GM23338 (cell line): ENCODE measurements around the gene ATG7.

Experiments used
- CREB1 ChIP-seq: fragments of 250-450 bp; sonication (Bioruptor Pico); IDR thresholded peaks from 2 replicates; pipeline ENCODE4 v1.5.0; 2020; ENCODE audit warnings: low read depth, mild to moderate bottlenecking, moderate library complexity
- EZH2 ChIP-seq: fragments of 200-600 bp; sonication (generic); IDR thresholded peaks from one replicate; pipeline ENCODE4 v1.8.0; 2017; ENCODE audit warnings: antibody characterized with exemption, mild to moderate bottlenecking, low read depth; ENCODE audit not compliant: unreplicated experiment
- JUNB ChIP-seq: IDR thresholded peaks from one replicate; pipeline ENCODE4 v1.6.1; 2016; ENCODE audit warnings: antibody characterized with exemption; ENCODE audit not compliant: unreplicated experiment
- TF ChIP-seq, protein P1 (sequence below), 2 experiments: fragments of 200-600 bp in 1 of 2; sonication (generic) in 1 of 2; conservative IDR thresholded peaks; 2 replicates each; pipeline versions ENCODE4 v1.5.1 to v1.6.1; 2016 to 2017; ENCODE audit warnings: antibody characterized with exemption in 2 of 2, low read depth in 2 of 2, mild to moderate bottlenecking in 2 of 2, moderate library complexity in 1 of 2
- TF ChIP-seq, protein P2 (sequence below): IDR thresholded peaks from one replicate; pipeline ENCODE4 v1.6.1; 2018; ENCODE audit warnings: antibody characterized with exemption; ENCODE audit not compliant: unreplicated experiment

DNA sequence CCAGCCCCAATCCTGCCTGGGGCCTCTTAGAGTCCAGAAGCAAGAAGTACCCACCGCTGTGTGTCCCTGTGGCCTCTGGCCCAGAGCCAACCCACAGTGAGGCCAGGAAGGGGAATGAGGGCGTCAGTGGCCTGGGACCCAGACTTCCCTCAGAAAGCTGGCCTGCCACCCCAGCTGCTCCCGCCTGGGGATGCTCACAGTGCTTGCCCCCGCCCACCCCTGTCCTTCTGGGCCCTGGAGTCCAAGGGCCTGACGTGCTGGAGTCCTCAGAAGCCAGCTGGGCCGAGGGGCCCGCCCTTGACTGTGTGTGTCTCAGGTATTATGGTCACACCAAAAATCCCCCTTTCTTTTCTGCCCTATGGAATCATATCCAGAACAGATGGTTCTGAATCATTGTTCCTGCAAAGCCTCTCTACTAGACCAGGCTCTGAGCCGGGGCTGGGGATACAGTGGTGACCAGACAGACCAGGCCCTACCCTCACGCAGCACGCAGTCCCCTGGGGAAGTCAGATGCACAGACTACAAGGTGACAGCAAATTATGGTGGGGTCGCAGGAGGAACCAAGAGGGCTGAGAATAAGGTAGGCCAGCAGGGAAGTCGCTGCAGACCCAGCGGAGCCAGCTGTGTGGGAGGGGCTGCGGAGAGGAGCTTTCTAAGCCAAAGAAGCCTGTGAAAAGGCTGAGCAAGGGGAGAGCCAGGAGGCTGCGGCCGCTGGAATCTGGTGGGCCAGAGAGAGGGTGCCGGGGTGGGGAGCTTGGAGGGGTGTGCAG is 272.4 kb downstream of the ATG7 start:
- TF ChIP-seq, protein P1, sequence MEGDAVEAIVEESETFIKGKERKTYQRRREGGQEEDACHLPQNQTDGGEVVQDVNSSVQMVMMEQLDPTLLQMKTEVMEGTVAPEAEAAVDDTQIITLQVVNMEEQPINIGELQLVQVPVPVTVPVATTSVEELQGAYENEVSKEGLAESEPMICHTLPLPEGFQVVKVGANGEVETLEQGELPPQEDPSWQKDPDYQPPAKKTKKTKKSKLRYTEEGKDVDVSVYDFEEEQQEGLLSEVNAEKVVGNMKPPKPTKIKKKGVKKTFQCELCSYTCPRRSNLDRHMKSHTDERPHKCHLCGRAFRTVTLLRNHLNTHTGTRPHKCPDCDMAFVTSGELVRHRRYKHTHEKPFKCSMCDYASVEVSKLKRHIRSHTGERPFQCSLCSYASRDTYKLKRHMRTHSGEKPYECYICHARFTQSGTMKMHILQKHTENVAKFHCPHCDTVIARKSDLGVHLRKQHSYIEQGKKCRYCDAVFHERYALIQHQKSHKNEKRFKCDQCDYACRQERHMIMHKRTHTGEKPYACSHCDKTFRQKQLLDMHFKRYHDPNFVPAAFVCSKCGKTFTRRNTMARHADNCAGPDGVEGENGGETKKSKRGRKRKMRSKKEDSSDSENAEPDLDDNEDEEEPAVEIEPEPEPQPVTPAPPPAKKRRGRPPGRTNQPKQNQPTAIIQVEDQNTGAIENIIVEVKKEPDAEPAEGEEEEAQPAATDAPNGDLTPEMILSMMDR (conservative IDR thresholded peaks at IDR 0.05; ENCODE audit: low read depth in 2 of 2): no peak
- TF ChIP-seq, protein P2, sequence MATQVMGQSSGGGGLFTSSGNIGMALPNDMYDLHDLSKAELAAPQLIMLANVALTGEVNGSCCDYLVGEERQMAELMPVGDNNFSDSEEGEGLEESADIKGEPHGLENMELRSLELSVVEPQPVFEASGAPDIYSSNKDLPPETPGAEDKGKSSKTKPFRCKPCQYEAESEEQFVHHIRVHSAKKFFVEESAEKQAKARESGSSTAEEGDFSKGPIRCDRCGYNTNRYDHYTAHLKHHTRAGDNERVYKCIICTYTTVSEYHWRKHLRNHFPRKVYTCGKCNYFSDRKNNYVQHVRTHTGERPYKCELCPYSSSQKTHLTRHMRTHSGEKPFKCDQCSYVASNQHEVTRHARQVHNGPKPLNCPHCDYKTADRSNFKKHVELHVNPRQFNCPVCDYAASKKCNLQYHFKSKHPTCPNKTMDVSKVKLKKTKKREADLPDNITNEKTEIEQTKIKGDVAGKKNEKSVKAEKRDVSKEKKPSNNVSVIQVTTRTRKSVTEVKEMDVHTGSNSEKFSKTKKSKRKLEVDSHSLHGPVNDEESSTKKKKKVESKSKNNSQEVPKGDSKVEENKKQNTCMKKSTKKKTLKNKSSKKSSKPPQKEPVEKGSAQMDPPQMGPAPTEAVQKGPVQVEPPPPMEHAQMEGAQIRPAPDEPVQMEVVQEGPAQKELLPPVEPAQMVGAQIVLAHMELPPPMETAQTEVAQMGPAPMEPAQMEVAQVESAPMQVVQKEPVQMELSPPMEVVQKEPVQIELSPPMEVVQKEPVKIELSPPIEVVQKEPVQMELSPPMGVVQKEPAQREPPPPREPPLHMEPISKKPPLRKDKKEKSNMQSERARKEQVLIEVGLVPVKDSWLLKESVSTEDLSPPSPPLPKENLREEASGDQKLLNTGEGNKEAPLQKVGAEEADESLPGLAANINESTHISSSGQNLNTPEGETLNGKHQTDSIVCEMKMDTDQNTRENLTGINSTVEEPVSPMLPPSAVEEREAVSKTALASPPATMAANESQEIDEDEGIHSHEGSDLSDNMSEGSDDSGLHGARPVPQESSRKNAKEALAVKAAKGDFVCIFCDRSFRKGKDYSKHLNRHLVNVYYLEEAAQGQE: no peak
- TF ChIP-seq CREB1 (CRISPR knock-in tag) (no peak), JUNB (no peak), EZH2 (no peak)
